Activated T-helper 1 cell treated with Interleukin-2 at 50 U/mL for 16 hours (primary cell): ENCODE measurements around the gene DNAJC11.
A peak's percentile ranks its signal among the peaks of the same experiment; 100 is the strongest.
"Not testable (repeated sequence)": the region's sequence is repeated elsewhere in the genome, so short reads cannot be mapped to it uniquely, and the experiment has no call there.

Source experiments
- DNase-seq: peaks from one replicate; pipeline ENCODE4 v3.0.0-alpha.2; 2020; ENCODE audit warnings: low read depth

DNAJC11 gene

DNA sequence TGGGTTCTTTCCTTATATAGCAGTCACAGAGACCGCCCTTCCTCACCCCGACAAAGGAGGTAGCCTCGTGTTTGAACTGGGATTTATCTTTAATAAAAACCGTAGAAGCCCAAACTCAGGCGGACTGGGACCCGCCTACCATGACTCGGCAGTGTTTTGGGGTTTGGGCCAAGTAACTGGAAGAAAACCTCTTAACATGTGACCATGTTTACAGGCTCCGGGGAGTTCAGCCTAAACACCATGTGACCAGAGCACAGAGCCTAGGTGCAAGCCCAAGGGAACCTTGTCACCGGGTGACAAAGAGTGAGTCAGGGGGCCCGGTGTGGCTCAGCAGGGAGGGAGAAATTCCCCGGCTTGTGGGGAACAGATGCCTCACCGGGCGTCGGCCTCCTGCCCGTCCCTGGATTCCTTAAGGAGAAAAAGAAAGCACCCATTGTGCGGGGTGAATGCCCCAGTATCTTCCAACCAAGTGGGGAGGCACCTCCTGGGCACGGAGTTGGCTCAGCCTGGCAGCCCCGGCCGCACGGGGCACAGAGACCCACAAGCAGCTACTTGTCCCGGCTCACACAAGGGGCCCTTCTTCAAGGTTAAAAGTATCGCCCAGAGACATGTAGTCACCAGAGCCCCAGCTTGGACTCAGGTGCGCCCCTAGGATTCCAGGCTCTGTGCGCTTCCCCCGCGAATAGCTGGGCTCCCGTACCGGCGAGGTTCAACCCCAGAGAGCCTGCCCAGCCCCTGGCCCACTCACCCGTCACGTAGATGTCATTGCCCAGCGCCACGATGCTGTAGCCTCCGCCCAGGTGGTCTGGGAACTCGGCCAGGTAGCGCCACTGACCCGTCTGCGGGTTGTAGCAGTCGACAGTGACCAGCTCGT is 100.3 kb downstream of the DNAJC11 start:
- peak; percentile 63 for DNase-seq

DNA sequence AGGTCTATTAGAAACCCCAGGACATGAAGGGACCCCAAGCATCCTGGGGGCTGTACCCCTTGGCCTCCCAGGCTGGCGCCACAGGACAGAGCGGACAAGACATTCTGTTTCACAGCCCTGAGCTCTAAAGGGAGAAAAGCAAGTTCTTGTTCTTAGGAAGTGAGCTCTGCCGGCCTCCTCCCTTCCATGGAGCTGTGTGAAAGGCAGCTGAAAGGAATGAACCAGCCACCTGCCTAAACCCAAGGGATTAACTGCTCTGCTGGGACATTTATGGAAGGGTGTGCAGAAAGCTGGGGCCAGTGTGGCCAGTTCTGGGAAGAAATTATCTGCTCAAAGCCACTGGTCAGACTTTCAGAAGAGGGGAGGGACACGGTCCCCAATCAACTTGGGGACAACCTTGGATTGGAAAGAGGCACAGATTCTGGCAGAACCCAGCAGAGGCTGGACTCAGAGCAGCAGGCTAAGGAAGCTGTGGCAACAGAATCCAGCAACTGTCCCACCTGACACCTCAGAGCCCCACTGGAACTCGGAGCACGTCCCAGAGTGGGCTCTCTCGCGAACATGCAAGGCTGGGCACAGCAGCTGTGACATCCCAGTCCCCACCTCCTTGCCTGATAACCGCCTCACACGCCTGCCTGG is 101.1 kb downstream of the DNAJC11 start:
- no peak for DNase-seq

DNA sequence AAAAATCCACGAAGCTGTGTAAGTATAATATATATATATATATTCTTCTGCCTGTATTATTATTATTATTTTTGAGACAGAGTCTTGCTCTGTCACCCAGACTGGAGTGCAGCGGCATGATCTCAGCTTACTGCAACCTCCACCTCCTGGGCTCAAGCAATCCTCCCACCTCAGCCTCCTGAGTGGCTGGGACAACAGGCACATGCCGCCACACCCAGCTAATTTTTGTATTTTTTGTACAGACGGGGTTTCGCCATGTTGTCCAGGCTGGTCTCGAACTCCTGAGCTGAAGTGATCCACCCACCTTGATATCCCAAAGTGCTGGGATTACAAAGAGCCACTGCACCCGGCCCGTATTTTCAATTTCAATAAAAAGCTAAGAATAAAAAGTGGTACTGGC is 101.6 kb downstream of the DNAJC11 start:
- DNase-seq: not testable (repeated sequence)

DNA sequence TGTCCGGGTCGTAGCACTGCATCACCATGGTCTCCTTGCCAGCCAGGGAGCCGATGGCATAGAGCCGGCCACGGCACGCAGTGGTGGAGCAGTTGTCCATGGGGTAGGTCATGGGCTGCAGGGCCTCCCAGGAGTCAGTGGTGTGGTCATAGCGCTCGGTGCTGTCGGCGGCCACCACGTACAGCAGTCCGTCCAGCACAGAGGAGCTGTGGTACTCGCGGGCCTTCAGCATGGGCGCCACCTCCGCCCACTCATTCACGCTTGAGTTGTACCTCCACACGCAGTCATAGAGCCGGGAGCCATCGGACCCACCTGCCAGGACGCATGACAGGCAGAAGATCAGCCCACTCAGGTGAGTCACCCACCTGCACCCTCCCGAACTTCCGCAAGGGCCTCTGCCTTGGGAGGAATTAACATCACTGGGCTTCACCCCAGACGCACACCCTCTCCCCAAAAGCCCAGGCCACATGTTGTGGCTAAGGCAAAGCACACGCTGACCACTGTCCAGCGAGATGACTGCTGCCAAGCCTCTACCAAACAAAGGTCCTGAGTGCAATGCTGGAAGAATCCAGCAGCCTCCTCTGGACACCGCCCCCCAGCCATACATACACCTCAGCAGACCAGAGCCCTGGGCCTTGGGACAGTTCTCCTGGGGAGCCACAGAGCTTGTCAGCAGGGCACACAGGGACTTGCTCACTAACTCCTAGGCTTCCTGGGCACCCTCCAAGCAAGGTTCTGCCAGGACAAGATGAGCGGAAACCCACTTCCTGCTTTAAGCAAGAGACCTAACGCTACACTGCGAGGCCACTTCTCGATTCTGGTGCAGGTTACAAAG is 102.3 kb downstream of the DNAJC11 start:
- peak; percentile 35 for DNase-seq

DNA sequence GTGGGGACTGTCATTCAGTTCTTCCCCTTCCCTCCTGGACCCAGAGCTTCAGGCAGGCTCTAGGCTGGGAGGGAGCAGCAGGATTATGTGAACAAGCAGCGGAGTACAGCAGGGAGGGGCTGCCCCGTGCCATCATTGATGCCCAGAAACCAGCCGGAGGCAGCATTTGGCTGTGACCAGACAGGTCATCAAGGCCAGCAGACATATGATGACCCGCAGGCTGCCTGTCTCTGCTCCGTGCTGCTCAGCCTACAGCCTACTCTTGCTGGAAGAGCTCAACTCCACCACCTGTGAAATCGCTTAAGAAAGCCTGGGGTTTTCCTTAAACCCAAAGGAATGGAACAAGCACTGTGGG is 103.9 kb downstream of the DNAJC11 start:
- no peak for DNase-seq

DNA sequence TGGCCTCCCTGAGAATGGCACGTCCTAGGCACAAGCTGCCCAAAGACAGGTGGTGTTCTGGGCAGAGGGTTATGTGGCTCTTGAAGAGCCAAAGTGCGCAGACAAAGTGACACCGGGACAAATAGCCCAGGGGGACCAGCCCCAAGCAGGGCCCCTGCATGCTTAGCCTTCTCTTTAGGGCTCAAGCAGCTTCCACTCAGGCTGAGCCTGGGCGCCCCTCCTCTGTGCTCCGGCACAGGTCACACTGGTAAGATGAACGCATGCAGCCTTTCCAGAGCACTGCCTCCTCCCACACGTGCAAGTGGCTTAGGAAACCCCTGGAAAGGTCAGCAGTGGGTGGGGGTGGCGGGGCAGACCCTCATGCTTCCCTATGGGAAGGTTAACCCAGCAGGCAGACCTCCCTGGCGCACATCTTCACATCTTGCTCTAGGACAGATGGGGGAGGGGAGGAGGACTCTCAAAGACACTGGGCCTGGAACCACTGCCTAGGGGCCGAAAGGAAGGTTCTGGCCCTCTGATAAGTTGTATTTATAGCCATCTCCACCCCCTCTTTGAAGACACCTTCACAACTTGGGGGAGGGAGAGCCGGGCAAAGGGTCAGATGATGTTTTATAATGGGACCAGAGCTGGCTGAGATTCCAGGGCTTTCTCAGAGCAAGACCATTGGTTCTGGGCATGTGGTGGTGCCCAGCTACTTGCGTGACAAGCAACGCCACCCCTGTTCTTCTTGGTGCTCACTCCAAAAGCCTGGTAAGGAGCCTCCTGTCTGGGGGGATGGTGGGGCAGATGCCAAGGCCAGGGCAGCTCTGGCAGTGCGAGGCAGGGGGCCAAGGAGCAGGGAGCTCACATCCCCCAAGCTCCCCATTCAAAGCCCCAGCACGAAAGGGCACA is 104.5 kb downstream of the DNAJC11 start:
- DNase-seq: no peak

DNA sequence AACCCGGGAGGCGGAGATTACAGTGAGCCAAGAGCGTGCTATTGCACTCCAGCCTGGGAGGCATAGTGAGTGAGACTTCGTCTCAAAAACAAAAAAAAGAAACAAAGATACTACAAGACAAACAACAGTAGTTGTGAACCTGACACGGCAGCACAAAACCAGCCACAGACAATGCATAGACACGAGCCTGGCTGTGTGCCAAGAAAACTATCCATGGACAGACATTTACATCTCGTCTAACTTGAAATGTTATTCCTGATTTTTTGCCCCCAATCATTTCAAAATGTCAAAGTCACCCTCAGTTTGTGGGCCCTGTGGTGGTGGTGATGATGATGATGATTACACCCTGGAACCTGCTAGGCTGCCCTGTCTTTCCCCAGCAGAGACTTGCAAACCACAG is 105.3 kb downstream of the DNAJC11 start:
- no peak for DNase-seq

DNA sequence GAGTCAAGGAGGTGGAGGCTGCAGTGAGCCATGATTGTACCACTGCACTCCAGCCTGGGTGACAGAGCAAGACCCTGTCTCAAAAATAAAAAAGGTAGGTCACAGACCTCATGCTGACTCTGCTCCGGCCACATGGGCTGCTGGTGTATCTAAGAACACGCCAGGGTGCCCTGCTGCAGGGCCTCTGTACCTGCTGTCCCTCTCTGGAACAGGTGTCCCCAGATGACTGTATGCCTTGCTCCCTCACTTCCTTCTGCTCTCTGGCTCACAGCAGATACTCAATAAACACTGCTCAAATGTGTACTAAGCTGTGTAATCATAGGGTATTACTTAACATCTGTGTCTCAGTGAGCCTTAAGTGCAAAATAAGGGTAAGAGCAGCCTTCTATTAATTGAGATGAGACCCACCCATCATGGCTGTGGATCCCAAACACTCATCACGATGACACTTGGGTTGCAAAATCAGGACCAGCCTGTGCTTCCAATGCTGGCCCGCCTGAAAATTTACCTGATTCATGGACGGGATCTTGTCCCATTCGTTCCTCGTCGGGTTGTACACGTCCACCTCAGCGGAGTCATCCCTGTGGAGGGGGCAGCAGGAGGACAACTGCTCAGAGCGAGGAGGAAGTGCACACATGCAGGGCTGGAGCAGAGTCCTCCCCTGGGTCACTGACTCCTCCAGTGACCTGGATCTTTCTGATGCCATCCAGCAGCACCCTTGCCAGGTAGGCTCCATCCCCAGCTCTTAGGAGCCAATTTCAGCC is 106.5 kb downstream of the DNAJC11 start:
- DNase-seq: no peak

DNA sequence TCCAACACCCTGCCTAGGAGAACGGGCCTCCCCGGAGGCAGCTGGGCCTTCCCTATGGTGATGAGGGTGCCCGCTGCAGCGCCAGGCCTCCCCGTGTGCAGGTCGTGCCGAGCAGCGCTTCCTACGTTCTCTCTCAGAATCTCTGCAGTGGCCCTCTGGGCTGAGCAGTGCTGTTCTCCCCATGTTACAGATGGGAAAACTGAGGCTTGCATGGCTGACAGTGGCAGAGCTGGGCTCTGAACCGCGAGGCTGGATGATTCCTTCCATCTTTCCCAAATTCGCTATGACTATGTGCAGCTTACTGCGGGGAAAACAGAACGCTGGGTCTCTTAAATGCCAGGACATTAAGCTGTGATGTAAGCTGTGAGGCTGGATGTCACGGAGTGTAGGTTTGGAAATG is 107.8 kb downstream of the DNAJC11 start:
- no peak for DNase-seq

DNA sequence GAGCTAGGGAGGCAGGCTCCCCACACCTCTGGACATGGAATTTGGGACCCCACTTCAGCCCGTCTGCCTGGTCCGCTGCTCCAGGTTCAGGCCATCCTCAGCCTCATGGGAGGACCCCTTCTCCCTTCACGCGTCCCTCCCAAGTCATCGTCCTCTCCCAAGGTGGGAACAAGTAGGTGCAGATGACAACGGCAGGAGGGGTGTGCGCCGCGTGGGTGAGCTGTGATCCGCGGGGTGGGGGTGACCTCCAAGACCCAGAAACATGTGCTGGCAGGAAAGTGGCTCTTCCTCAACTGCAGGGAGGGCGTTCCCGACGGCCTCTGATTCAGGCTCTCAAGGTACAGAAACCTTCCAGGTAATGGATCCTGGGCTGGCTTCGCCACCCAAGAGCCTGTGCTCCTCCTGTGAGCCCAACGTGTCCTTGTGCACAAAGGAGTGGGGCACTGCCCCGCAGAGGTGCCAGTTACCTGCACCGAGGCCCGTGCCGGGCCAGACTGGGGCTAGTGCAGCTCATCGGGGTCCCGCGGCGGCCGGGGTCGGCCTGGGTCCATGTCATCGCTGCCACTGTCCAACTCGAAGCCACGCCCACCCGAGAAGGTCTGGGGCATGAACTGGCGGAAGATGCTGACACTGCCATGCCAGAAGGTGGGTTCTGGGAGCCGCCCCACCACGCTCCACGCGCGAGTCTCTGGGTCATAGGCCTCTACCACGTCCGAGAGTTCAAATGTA is 108.6 kb downstream of the DNAJC11 start:
- DNase-seq: no peak

DNA sequence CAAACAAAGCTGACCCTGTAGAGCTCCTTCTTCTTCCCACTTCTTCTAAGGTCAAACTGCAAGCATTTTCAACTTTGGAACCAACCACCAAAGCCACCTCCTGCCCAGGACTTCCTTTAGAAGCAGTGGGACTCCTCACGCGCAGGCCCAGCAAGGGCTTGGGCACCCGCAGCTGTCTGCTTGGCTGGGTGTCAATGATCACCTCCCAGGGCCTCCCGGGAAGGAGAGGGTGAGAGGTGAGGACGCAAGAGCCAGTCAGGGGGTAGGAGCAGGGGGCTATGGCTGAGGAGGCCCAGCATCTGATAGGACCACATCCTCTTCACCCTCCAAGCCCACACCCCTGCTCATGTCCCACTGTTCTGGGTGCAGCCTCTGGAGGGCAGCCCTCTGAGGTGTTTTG is 109.2 kb downstream of the DNAJC11 start:
- no peak for DNase-seq

DNA sequence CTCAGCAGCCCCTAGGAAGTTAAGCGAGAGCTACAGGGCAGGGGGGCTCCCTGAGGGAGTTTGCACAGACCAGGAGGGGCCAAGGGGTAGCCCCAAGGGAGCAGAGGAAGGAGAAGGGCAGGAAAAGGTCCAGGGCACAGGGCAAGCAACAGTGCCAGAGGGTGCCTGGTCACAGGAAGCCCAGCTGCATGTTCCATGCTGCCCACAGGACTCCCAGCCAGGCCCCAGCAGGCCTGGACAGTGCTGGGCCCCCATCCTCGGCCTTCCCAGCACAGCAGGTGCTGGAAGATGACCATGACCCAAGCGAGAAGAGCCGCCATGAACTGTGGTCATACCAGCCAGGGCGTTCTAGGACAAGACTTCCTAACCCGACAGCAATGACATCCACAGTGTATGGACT is 110.0 kb downstream of the DNAJC11 start:
- DNase-seq: no peak

DNA sequence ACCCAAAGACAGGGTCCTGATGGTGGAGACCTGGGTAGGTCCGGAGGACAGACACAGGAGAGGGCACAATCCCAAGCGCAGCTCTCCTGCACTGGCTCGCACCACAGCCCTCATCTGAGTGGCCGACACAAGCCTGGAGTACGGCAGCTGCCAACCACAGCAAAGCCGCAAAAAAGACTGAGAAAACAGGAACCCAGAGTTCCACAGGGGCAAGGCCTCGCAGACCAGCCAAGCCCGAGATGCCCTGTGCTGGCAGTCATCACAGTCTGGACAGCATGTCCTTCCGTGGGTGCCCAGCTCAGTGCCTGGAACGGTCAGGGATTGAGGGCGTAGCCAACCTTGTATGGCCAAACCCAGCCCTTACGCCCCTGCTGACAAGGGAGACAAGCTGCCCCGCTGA is 110.4 kb downstream of the DNAJC11 start:
- DNase-seq: no peak

DNA sequence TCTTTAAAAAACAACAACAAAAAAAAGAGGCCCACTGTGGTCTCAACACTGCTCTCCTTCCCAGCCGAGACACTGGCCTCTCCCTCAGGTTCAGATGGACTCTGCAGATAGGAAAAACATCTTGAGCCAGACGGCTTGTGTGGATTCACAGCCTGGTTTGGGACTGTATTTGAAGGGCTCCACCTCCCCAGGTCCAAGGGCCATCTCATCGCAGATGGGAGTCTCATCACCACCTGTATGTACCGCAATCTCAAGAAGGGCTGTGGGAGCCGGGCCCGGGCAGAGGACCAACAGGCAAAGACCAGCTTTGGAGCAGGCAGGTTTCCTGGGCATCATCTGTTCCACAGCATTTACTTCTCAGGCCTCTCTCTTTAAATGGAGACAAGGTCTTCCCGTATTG is 111.6 kb downstream of the DNAJC11 start:
- no peak for DNase-seq

DNA sequence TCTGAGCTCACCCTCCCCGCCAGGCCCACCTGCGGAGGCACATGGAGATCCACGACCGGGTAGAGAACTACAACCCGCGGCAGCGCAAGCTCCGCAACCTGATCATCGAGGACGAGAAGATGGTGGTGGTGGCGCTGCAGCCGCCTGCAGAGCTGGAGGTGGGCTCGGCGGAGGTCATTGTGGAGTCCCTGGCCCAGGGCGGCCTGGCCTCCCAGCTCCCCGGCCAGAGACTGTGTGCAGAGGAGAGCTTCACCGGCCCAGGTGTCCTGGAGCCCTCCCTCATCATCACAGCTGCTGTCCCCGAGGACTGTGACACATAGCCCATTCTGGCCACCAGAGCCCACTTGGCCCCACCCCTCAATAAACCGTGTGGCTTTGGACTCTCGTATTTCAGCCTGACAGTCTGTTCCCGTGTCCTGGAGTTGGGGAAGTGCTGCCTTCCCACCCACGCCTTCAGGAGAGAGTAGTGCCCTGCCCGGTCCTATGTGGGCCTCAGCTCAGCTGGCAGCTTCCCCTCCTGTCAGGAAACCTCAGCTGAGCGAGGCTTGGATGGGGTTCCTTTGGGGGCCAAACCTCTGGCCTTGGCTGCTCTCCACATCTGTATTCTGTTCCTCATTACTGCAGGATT is 112.6 kb downstream of the DNAJC11 start:
- no peak for DNase-seq

DNA sequence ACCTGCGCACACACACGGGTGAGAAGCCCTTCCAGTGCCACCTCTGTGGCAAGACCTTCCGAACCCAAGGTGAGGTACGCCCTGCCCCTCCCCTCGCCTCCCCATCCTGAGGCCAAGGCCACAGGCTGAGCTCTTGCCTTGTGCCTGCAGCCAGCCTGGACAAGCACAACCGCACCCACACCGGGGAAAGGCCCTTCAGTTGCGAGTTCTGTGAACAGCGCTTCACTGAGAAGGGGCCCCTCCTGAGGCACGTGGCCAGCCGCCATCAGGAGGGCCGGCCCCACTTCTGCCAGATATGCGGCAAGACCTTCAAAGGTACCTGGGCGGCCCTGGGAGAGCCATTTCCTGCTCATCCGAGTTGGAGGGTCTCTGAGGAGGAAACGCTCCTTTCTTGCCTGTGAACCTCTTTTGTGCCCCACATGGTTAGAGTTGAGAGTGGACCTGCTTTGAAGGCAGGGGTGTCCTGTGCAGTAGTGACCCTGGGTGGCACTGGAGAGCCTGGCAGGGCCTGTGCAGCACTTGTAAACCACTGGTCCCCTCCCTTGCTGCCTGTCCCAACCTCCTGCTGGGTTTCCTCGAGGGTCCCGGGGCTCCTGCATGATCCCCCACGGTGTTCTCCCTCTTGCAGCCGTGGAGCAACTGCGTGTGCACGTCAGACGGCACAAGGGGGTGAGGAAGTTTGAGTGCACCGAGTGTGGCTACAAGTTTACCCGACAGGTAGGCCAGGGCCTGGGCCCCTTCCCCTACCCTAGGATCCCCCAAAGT is 113.3 kb downstream of the DNAJC11 start:
- DNase-seq: no peak

DNA sequence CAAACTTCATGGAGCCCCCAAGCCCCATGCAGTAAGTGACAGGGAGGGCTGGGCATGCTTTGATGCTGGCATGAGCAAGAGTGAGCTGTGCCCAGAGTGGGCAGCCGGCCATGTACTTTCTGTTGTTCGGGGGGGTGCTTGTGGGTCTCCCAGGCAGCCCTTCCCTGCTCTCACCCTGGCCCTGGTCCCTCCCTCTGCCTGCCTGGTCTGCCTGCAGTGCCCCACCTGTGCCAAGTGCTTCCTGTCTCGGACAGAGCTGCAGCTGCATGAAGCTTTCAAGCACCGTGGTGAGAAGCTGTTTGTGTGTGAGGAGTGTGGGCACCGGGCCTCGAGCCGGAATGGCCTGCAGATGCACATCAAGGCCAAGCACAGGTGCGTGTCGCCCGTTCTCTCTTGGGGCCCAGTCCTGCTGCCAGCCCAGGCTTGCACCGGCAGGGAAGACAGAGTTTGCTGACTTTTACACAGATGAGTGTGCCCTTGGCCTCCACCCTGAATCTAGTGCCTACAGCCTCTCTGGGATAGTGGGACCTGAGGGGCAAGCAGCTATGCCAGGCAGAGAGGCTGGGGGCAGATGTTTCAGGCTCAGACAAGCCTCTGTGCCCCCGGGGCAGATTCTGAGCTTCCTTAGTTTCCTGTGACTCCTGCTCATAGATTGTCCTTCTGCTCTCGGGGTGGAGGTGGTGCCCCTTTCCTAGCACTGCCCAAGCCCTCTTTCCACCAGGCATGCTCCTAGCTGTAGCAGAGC is 114.2 kb downstream of the DNAJC11 start:
- no peak for DNase-seq

DNA sequence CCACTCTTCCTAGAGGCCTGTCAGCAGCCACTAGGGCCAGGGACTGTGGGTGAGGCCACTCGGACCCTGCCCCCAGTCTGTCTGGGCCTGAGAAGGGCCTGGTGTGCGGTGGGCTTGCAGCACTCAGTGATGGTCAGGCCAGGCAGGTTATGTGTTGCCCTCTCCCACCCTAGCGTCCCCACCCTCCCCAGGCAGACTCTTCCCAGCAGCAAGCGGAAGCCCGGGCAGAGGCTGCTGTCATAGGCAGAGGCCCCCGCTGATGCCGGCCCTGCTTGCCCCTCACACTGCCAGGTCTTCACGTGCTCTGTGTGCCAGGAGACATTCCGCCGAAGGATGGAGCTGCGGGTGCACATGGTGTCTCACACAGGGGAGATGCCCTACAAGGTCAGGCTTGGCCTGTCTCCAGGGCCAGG is 115.2 kb downstream of the DNAJC11 start:
- DNase-seq: no peak
